ENCODE measurements around the gene PPM1A. TPM values are rescaled to one million over a fixed set of nuclear protein-coding genes. Genes with fewer than 3 reads are reported as not detected.
"Not testable (repeated sequence)": the region's sequence is repeated elsewhere in the genome, so short reads cannot be mapped to it uniquely, and the experiment has no call there.

Gene PPM1A
- total RNA-seq, 4 donors from 2014 or later, result 41.9 to 65.8 (median 44.5) TPM

- Histone ChIP-seq H3K9me3 (no peaks in the 10 kb centered on the region), H3K4me1 (no peaks in the 10 kb centered on the region), H3K4me3 (replicated peaks in 1 of 3) (no peak overlapping the region), H3K36me3 (no peaks in the 10 kb centered on the region), H3K27me3 (no peaks in the 10 kb centered on the region), H3K27ac (no peak overlapping the region)
- no peak for DNase-seq
- WGBS, 2 donors, result 45 to 50% methylated on average over 4 of the region's 4 CpGs
- intact Hi-C loops (cut with DNase I), result no loop called here
- no peak for TF ChIP-seq POLR2A (IDR thresholded peaks at IDR 0.05)
- TF ChIP-seq CTCF (IDR thresholded peaks at IDR 0.05), result no peak
Observed at GRCh38 chr14:60311417-60311816, 62.4 kb downstream of the PPM1A start.

GRCh38 chr14:60313093-60313492, 64.1 kb downstream of the PPM1A start:
- H3K4me3 ChIP-seq (replicated peaks in 1 of 3), result no peak overlapping the region
- no peaks in the 10 kb centered on the region for H3K9me3 ChIP-seq
- no peaks in the 10 kb centered on the region for H3K27me3 ChIP-seq
- intact Hi-C loops (cut with DNase I), result no loop called here
- no peaks in the 10 kb centered on the region for H3K4me1 ChIP-seq
- H3K36me3 ChIP-seq, result no peaks in the 10 kb centered on the region
- TF ChIP-seq CTCF (IDR thresholded peaks at IDR 0.05) (no peak), POLR2A (IDR thresholded peaks at IDR 0.05) (no peak)
- no peak overlapping the region for H3K27ac ChIP-seq
- DNase-seq, result no peak
- WGBS, 2 donors, result 70 to 71% methylated on average over 6 of the region's 6 CpGs

GRCh38 chr14:60315196-60315990, 66.4 kb downstream of the PPM1A start:
- H3K27me3 ChIP-seq, result no peaks in the 10 kb centered on the region
- no peak for DNase-seq
- no peak overlapping the region for H3K4me3 ChIP-seq (replicated peaks in 1 of 3)
- H3K36me3 ChIP-seq, result no peaks in the 10 kb centered on the region
- H3K9me3 ChIP-seq, result no peaks in the 10 kb centered on the region
- no peaks in the 10 kb centered on the region for H3K4me1 ChIP-seq
- no peak overlapping the region for H3K27ac ChIP-seq
- WGBS, 2 donors, result 71 to 72% methylated on average over 8 of the region's 8 CpGs
- TF ChIP-seq POLR2A (IDR thresholded peaks at IDR 0.05) (no peak), CTCF (IDR thresholded peaks at IDR 0.05) (no peak)
- intact Hi-C loops (cut with DNase I), result no loop called here

GRCh38 chr14:60317609-60318008, 68.6 kb downstream of the PPM1A start:
- Histone ChIP-seq H3K4me1 (no peaks in the 10 kb centered on the region), H3K4me3 (replicated peaks in 1 of 3) (no peak overlapping the region), H3K27ac (no peak overlapping the region), H3K9me3 (no peaks in the 10 kb centered on the region), H3K36me3 (no peaks in the 10 kb centered on the region), H3K27me3 (no peaks in the 10 kb centered on the region)
- 63 to 66% methylated on average over 4 of the region's 4 CpGs for WGBS, 2 donors
- no peak for DNase-seq
- intact Hi-C loops (cut with DNase I), result no loop called here
- TF ChIP-seq CTCF (IDR thresholded peaks at IDR 0.05) (no peak), POLR2A (IDR thresholded peaks at IDR 0.05) (no peak)

- H3K27me3 ChIP-seq; H3K27ac ChIP-seq; H3K36me3 ChIP-seq; intact Hi-C loops (cut with DNase I); H3K4me1 ChIP-seq; DNase-seq; H3K4me3 ChIP-seq (replicated peaks in 1 of 3); H3K9me3 ChIP-seq: not testable (repeated sequence)
- 86 to 90% methylated on average over 3 of the region's 3 CpGs for WGBS, 2 donors
Observed at GRCh38 chr14:60320860-60321259, 71.8 kb downstream of the PPM1A start.
